HUES48 (cell line): Measurements from ENCODE around the gene SUPT20H.
"Not testable (repeated sequence)": the region's sequence is repeated elsewhere in the genome, so short reads cannot be mapped to it uniquely, and the experiment has no call there.

Experiments used
- H3K27ac ChIP-seq: one replicate; pipeline ENCODE4 v1.7.0; 2013; ENCODE audit warnings: low read depth, low read length, inconsistent platforms
- H3K27me3 ChIP-seq: 2 replicates; pipeline ENCODE4 v1.6.1; 2013; ENCODE audit warnings: mild to moderate bottlenecking, low read length; ENCODE audit not compliant: control insufficient read depth, insufficient read depth
- H3K36me3 ChIP-seq: 2 replicates; pipeline ENCODE4 v1.6.1; 2013; ENCODE audit warnings: low read length; ENCODE audit not compliant: control insufficient read depth, insufficient read depth
- H3K4me1 ChIP-seq: 2 replicates; pipeline ENCODE4 v1.6.1; 2013; ENCODE audit warnings: mild to moderate bottlenecking, low read length; ENCODE audit not compliant: control insufficient read depth, insufficient read depth
- H3K4me3 ChIP-seq: 2 replicates; pipeline ENCODE4 v1.5.1; 2013; ENCODE audit warnings: mild to moderate bottlenecking, low read depth, low read length
- H3K9ac ChIP-seq: 2 replicates; pipeline ENCODE4 v1.6.1; 2013; ENCODE audit warnings: mild to moderate bottlenecking, low read depth, low read length, moderate library complexity
- H3K9me3 ChIP-seq: 2 replicates; pipeline ENCODE4 v1.6.1; 2013; ENCODE audit warnings: low read length; ENCODE audit not compliant: control insufficient read depth, insufficient read depth

SUPT20H gene

DNA sequence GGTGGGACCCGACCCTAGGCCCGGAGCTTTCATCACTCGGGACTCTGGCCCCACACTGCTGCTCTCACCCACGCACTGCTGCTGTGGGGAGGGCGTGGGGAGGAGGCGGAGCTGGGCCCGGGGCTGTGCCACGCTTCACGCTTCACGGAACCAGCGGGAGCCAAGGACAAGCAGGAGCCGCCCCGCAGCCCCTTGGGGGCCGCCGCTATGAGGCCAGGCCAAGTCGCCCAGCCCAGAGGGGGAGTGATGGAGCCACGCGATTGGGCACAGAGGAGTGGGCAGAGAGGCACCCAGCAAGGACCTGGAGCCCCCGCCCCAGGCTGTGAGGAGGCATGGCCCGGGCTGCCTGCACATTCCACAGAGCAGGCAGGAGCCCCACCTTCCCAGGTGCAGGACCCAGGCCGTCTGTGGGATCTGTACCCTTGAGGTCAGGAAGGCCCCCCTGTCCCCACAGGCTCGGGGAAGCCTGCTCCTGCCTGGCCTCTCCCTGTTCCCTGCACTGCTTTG lies 10.2 kb upstream of the SUPT20H start:
- Histone ChIP-seq H3K27me3 (no peaks in the 10 kb centered on the region), H3K4me3 (no peak overlapping the region), H3K9me3 (no peaks in the 10 kb centered on the region), H3K9ac (no peak overlapping the region), H3K36me3 (no peaks in the 10 kb centered on the region), H3K4me1 (peaks cover 10% of the 10 kb centered on the region), H3K27ac (no peak overlapping the region)

DNA sequence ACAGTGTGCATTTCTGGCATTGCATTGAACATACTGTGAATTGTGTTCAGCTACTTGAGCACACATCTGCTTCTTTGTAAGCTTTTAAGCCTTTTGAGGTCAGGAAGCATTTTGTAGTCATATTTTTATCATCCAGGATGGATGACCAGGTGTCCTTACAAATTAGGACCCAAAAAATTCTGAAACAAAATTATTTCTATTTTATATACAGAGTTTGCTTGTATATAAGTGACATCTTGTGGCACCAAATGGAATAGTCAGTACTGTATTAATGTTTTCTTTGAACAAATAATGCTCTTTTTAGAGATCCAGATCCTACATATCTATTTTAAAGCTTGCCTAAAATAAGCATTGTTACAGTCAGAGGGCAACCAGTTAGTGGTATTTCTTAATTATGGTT lies 9.5 kb upstream of the SUPT20H start:
- no peak overlapping the region for H3K27ac ChIP-seq
- no peaks in the 10 kb centered on the region for H3K9me3 ChIP-seq
- H3K36me3 ChIP-seq: no peaks in the 10 kb centered on the region
- no peak overlapping the region for H3K4me3 ChIP-seq
- H3K27me3 ChIP-seq: no peaks in the 10 kb centered on the region
- no peak overlapping the region for H3K9ac ChIP-seq
- peaks cover 10% of the 10 kb centered on the region for H3K4me1 ChIP-seq

GRCh38 chr13:37067874-37068273 lies 8.4 kb upstream of the SUPT20H start:
- H3K4me1 ChIP-seq: peaks cover 10% of the 10 kb centered on the region
- no peak overlapping the region for H3K27ac ChIP-seq
- no peaks in the 10 kb centered on the region for H3K27me3 ChIP-seq
- H3K4me3 ChIP-seq: no peak overlapping the region
- H3K36me3 ChIP-seq: no peaks in the 10 kb centered on the region
- no peak overlapping the region for H3K9ac ChIP-seq
- no peaks in the 10 kb centered on the region for H3K9me3 ChIP-seq

DNA sequence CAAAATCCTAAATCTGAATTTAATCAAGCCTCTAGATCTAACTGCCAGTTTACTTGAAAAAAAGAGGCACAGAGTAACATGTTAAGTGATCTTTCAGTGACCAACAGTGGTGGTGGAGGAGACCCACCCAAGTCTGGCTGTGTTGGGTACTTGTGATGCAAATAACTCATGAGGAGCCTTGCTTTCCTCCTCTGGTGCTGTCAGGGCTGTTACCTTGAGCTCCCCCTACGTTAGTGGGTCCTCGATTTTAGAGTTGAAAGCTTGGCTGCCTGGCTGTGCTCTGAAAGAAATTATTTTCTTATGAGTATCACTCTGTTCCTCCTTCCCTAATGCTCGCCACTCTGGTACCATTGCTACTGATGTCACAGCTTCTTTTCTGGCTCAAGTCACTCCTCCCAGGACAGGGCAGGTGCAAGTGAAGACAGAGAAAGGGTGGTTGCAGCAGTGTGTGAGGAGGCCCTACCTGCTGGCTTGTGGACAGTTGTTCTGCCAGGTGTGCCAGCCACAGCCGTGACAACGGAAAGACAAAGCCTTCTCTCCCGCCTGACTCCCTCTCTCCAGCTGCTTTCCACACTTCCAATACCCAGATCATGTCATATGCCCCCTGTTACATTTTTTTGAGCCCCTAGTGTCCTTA lies 6.5 kb upstream of the SUPT20H start:
- Histone ChIP-seq H3K36me3 (no peaks in the 10 kb centered on the region), H3K9me3 (no peaks in the 10 kb centered on the region), H3K4me1 (peaks cover 10% of the 10 kb centered on the region), H3K27me3 (no peaks in the 10 kb centered on the region), H3K27ac (no peak overlapping the region), H3K9ac (no peak overlapping the region), H3K4me3 (no peak overlapping the region)

DNA sequence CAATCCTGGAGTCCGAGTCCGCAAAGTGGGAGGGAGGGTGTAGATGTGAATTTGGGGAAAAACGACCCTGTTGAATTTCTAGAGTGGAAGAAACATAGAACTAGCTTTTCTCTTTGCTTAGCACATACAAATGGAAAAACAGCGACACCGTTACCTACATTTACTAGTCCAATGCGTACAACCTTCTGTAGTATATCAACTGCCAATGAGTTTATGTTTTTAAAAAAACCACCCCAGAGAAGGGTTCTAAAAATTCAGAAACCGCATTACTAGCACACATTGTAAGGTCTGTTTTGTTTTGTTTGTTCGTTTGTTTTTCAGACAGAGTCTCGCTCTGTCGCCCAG lies 332 bp upstream of the SUPT20H start:
- no peak overlapping the region for H3K27ac ChIP-seq
- no peak overlapping the region for H3K9ac ChIP-seq
- H3K27me3 ChIP-seq: no peaks in the 10 kb centered on the region
- H3K4me3 ChIP-seq: peak overlapping the region; percentile 89
- H3K9me3 ChIP-seq: no peaks in the 10 kb centered on the region
- H3K4me1 ChIP-seq: no peaks in the 10 kb centered on the region
- peaks cover 5% of the 10 kb centered on the region; the same call in 1 of the 2 replicates for H3K36me3 ChIP-seq

- not testable (repeated sequence) for H3K27me3 ChIP-seq, H3K9ac ChIP-seq, H3K36me3 ChIP-seq, H3K27ac ChIP-seq, H3K4me1 ChIP-seq, H3K4me3 ChIP-seq, H3K9me3 ChIP-seq
Measured at GRCh38 chr13:37056228-37056627, 3.3 kb downstream of the SUPT20H start.

DNA sequence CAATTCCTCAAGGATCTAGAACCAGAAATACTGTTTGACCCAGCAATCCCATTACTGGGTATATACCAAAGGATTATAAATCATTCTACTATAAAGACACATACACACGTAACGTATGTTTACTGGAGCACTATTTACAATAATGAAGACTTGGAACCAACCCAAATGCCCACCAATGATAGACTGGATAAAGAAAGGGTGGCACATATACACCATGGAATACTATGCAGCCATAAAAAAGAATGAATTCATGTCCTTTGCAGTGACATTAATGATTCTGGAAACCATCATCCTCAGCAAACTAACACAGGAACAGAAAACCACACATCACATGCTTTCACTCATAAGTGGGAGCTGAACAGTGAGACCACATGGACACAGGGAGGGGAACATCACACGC lies 6.4 kb downstream of the SUPT20H start:
- H3K9me3 ChIP-seq, H3K27ac ChIP-seq, H3K9ac ChIP-seq, H3K4me3 ChIP-seq, H3K4me1 ChIP-seq, H3K27me3 ChIP-seq: not testable (repeated sequence)
- peaks cover 24% of the 10 kb centered on the region for H3K36me3 ChIP-seq

DNA sequence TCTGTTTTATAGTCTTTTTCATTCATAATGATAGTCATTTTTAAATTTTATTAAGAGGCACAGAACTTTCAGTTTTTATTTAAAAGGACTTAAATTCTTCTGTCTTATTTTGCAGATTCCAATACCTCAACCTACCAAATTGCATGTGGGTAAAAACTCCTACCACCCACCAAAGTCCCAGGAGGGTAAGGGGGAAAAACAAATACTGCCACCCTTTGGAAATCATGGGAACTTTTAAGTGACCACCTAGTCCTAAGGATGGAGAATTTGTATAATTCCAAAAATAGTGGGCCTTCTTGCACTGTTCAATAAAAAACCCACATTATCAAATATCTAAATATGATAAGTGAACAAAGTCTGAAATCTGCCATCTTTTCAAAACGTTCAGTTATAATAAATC lies 9.7 kb downstream of the SUPT20H start:
- Histone ChIP-seq H3K4me1 (no peaks in the 10 kb centered on the region), H3K27me3 (no peaks in the 10 kb centered on the region), H3K27ac (no peak overlapping the region), H3K9ac (no peak overlapping the region), H3K4me3 (no peak overlapping the region), H3K36me3 (peaks cover 51% of the 10 kb centered on the region), H3K9me3 (no peaks in the 10 kb centered on the region)

DNA sequence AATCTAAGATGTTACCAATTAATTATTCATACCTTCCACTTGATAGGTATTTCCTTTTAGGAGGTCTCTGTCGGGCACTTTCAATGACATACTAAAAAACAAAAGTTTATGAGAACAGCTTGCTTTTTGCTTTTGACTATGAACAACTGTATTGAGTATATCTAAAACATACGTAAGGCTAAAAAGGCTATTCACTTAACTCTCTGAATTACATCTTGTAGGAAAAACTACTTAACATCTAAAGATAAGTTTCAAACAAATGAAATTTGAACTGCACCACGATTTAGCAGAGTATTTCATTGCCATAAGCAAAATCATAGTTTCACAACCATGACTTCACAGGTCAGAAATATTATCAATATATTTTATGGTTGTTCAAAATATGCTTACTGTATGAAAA lies 11.6 kb downstream of the SUPT20H start:
- Histone ChIP-seq H3K9me3 (no peaks in the 10 kb centered on the region), H3K9ac (no peak overlapping the region), H3K36me3 (peaks cover 71% of the 10 kb centered on the region), H3K4me3 (no peak overlapping the region), H3K4me1 (no peaks in the 10 kb centered on the region), H3K27me3 (no peaks in the 10 kb centered on the region), H3K27ac (no peak overlapping the region)

- Histone ChIP-seq H3K9me3 (no peaks in the 10 kb centered on the region), H3K27me3 (no peaks in the 10 kb centered on the region), H3K4me3 (no peak overlapping the region), H3K36me3 (peaks cover 79% of the 10 kb centered on the region), H3K27ac (no peak overlapping the region), H3K9ac (no peak overlapping the region), H3K4me1 (no peaks in the 10 kb centered on the region)
Measured at GRCh38 chr13:37047032-37047431, 12.5 kb downstream of the SUPT20H start.

DNA sequence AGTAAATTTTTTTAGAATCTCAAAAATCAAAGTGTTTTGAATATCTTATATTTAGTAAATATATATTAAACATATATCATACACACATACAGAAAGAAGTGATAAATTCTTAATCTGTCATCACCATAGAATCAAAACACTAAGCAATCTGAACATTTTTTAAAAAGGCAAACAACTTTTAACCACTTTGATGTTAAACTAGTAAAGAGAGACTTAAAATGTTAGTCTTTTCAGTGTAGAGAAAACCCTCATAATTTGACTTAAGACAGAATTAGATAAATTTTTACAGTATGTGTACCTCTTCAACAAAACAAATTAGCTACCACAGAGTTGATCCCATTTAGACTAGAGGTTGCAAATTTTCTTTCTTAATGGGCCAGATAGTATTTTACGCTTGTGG lies 13.4 kb downstream of the SUPT20H start:
- no peaks in the 10 kb centered on the region for H3K9me3 ChIP-seq
- H3K36me3 ChIP-seq: peaks cover 85% of the 10 kb centered on the region

More for the DNA sequence above, 13.4 kb downstream of the SUPT20H start:
- Histone ChIP-seq H3K9ac (no peak overlapping the region), H3K4me3 (no peak overlapping the region), H3K27ac (no peak overlapping the region), H3K4me1 (no peaks in the 10 kb centered on the region), H3K27me3 (no peaks in the 10 kb centered on the region)
